ENCODE data around the gene TFB1M. TPM values are rescaled to one million over a fixed set of nuclear protein-coding genes. Genes with fewer than 3 reads are reported as not detected.
"Not testable (repeated sequence)": the region's sequence is repeated elsewhere in the genome, so short reads cannot be mapped to it uniquely, and the experiment has no call there.

The TFB1M gene
- total and polyA plus RNA-seq, 4 donors = 13.6 to 20.8 (median 18.7) TPM

DNA sequence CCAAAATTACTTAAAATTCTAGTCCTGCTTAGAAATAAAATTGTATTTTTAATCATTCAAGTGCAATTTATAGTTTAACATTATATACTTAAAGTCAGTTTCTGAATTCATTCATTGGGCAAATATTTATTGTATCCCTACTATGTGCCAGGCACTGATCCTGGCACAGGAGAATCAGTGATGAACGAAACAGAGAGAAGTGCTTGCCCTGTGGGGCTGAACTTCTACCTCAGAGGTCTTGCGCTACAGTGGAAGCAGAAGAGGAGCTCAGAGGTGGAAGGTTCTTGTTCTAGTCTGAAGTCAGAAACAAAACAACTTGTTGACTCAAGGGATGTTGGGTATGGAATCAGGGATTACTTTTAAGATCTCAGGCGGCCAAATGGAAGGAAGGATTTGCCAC lies 44.5 kb downstream of the TFB1M start:
- no peak overlapping the region for H3K4me3 ChIP-seq (ENCODE audit: low read depth, low read length)
- H3K4me1 ChIP-seq (ENCODE audit: control insufficient read depth, insufficient read depth, low read length) = peaks cover 6% of the 10 kb centered on the region
- WGBS (ENCODE audit: insufficient coverage) = 46% methylated on average over 2 of the region's 3 CpGs
- H3K9me3 ChIP-seq (ENCODE audit: control insufficient read depth, insufficient read depth, low read length) = no peaks in the 10 kb centered on the region
- H3K36me3 ChIP-seq (ENCODE audit: control insufficient read depth, insufficient read depth, low read length) = no peaks in the 10 kb centered on the region
- no peak overlapping the region for H3K27ac ChIP-seq (ENCODE audit: low read depth, low read length)
- DNase-seq (ENCODE audit: low read depth in 4 of 6, low spot score in 6 of 6) = no peak
- no peaks in the 10 kb centered on the region for H3K27me3 ChIP-seq (ENCODE audit: control insufficient read depth, insufficient read depth, low read length)

- H3K27ac ChIP-seq (ENCODE audit: low read depth, low read length); DNase-seq (ENCODE audit: low read depth in 4 of 6, low spot score in 6 of 6); H3K27me3 ChIP-seq (ENCODE audit: control insufficient read depth, insufficient read depth, low read length); H3K4me1 ChIP-seq (ENCODE audit: control insufficient read depth, insufficient read depth, low read length); H3K4me3 ChIP-seq (ENCODE audit: low read depth, low read length); H3K36me3 ChIP-seq (ENCODE audit: control insufficient read depth, insufficient read depth, low read length); H3K9me3 ChIP-seq (ENCODE audit: control insufficient read depth, insufficient read depth, low read length): not testable (repeated sequence)
- 89% methylated on average over 1 of the region's 5 CpGs for WGBS (ENCODE audit: insufficient coverage)
These were observed 46.0 kb downstream of the TFB1M start for GRCh38 chr6:155268088-155268867.

- WGBS (ENCODE audit: insufficient coverage) = 93% methylated on average over 1 of the region's 2 CpGs
- H3K27me3 ChIP-seq (ENCODE audit: control insufficient read depth, insufficient read depth, low read length) = no peaks in the 10 kb centered on the region
- peaks cover 3% of the 10 kb centered on the region for H3K4me1 ChIP-seq (ENCODE audit: control insufficient read depth, insufficient read depth, low read length)
- no peak for DNase-seq (ENCODE audit: low read depth in 4 of 6, low spot score in 6 of 6)
- H3K4me3 ChIP-seq (ENCODE audit: low read depth, low read length) = no peak overlapping the region
- H3K27ac ChIP-seq (ENCODE audit: low read depth, low read length) = no peak overlapping the region
- H3K36me3 ChIP-seq (ENCODE audit: control insufficient read depth, insufficient read depth, low read length) = no peaks in the 10 kb centered on the region
- no peaks in the 10 kb centered on the region for H3K9me3 ChIP-seq (ENCODE audit: control insufficient read depth, insufficient read depth, low read length)
These were observed 46.9 kb downstream of the TFB1M start for GRCh38 chr6:155267411-155267810.

- no peak overlapping the region for H3K4me3 ChIP-seq (ENCODE audit: low read depth, low read length)
- WGBS (ENCODE audit: insufficient coverage) = 100% methylated on average over 2 of the region's 4 CpGs
- H3K27me3 ChIP-seq (ENCODE audit: control insufficient read depth, insufficient read depth, low read length) = no peaks in the 10 kb centered on the region
- no peaks in the 10 kb centered on the region for H3K36me3 ChIP-seq (ENCODE audit: control insufficient read depth, insufficient read depth, low read length)
- H3K9me3 ChIP-seq (ENCODE audit: control insufficient read depth, insufficient read depth, low read length) = no peaks in the 10 kb centered on the region
- H3K27ac ChIP-seq (ENCODE audit: low read depth, low read length) = no peak overlapping the region
- H3K4me1 ChIP-seq (ENCODE audit: control insufficient read depth, insufficient read depth, low read length) = peaks cover 7% of the 10 kb centered on the region
- no peak for DNase-seq (ENCODE audit: low read depth in 4 of 6, low spot score in 6 of 6)
These were observed 48.3 kb downstream of the TFB1M start for GRCh38 chr6:155265843-155266535.

DNA sequence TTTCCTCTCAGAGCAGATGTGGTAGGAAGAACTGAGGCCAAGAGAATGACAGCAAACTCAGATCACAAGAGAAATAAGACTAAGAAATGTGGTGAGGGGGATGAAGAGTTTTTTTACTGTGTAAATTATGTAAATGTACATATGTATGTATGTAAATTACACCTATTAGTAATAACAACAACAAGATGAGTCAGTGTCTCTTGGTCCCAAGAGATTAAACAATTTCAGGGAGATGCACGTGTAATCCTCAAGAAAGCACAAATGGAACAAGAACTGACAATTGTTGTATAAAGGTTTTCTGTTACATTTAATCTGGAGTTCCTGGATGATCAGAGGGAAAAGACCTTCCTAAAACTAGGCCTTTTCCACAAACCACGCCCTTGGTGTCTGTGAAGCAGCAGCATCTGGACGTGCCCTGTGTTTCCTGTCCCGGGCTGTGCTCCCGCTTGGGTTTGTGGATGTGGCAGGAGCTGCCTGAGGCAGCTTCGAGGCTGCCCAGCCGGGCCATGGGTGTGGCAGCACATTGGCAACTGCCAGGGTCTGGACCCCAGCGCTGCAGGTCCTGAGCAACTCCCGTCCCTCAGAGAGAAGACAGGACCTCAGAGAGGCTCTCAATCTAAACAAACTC lies 49.5 kb downstream of the TFB1M start:
- H3K27ac ChIP-seq (ENCODE audit: low read depth, low read length) = no peak overlapping the region
- no peaks in the 10 kb centered on the region for H3K9me3 ChIP-seq (ENCODE audit: control insufficient read depth, insufficient read depth, low read length)
- no peaks in the 10 kb centered on the region for H3K36me3 ChIP-seq (ENCODE audit: control insufficient read depth, insufficient read depth, low read length)
- H3K4me3 ChIP-seq (ENCODE audit: low read depth, low read length) = no peak overlapping the region
- WGBS (ENCODE audit: insufficient coverage) = 90% methylated on average over 6 of the region's 9 CpGs
- peaks cover 4% of the 10 kb centered on the region for H3K4me1 ChIP-seq (ENCODE audit: control insufficient read depth, insufficient read depth, low read length)
- no peaks in the 10 kb centered on the region for H3K27me3 ChIP-seq (ENCODE audit: control insufficient read depth, insufficient read depth, low read length)
- no peak for DNase-seq (ENCODE audit: low read depth in 4 of 6, low spot score in 6 of 6)

DNA sequence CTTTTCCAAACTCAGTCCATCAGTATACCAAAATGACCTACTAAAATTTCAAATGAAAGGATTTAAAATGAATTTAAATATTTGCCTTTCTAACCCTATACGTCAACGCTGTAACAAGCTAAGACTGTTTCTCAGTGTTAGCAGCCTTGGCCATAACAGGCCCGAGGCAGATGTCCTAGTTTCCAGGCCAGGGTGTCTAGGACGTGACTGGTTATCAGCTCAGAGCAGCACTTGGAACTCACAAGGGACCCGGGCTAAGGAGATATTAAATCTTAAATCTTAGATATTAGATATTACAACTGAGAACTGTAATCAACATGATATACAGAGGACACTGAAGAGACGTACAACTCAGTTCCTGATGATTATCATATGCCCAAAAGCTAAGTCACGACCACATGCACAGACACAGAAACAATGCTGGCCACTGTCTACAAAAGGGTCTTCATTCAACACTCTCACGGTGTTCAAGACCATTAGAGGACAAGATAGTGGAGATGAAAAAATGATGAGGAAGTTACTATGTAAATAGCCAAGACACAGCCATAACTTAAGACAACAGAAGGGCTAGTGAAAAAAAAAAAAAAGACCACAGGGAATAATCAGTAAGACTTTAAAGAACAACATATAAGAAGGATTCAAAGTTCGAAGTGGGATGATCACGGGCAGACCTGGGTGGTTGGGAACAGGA lies 50.8 kb downstream of the TFB1M start, which contains the start of gene CLDN20:
TSS of gene CLDN20 (plus strand) at position 641 of the 691 bp plus-strand sequence. CDS start 11,707 bp downstream, outside the sequence.
- H3K4me1 ChIP-seq (ENCODE audit: control insufficient read depth, insufficient read depth, low read length) = peaks cover 15% of the 10 kb centered on the region
- H3K27me3 ChIP-seq (ENCODE audit: control insufficient read depth, insufficient read depth, low read length) = no peaks in the 10 kb centered on the region
- H3K9me3 ChIP-seq (ENCODE audit: control insufficient read depth, insufficient read depth, low read length) = no peaks in the 10 kb centered on the region
- H3K4me3 ChIP-seq (ENCODE audit: low read depth, low read length) = no peak within 1 kb of the TSS
- H3K36me3 ChIP-seq (ENCODE audit: control insufficient read depth, insufficient read depth, low read length) = peaks cover 7% of the 10 kb centered on the region
- DNase-seq (ENCODE audit: low read depth in 4 of 6, low spot score in 6 of 6) = peak in 1 of 6 donors; percentile 21
- WGBS (ENCODE audit: insufficient coverage) = 95% methylated on average over 2 of the region's 10 CpGs
- no peak within 1 kb of the TSS for H3K27ac ChIP-seq (ENCODE audit: low read depth, low read length)

- Histone ChIP-seq H3K27me3 (ENCODE audit: control insufficient read depth, insufficient read depth, low read length) (no peaks in the 10 kb centered on the region), H3K9me3 (ENCODE audit: control insufficient read depth, insufficient read depth, low read length) (no peaks in the 10 kb centered on the region), H3K27ac (ENCODE audit: low read depth, low read length) (no peak overlapping the region), H3K4me1 (ENCODE audit: control insufficient read depth, insufficient read depth, low read length) (peaks cover 15% of the 10 kb centered on the region), H3K4me3 (ENCODE audit: low read depth, low read length) (no peak overlapping the region), H3K36me3 (ENCODE audit: control insufficient read depth, insufficient read depth, low read length) (peaks cover 7% of the 10 kb centered on the region)
- no CpG with 5 or more reads among the region's 4 CpGs for WGBS (ENCODE audit: insufficient coverage)
- no peak for DNase-seq (ENCODE audit: low read depth in 4 of 6, low spot score in 6 of 6)
These were observed 51.6 kb downstream of the TFB1M start for GRCh38 chr6:155262655-155263054.

- H3K4me1 ChIP-seq (ENCODE audit: control insufficient read depth, insufficient read depth, low read length) = peaks cover 15% of the 10 kb centered on the region
- H3K4me3 ChIP-seq (ENCODE audit: low read depth, low read length) = no peak overlapping the region
- H3K27ac ChIP-seq (ENCODE audit: low read depth, low read length) = no peak overlapping the region
- H3K36me3 ChIP-seq (ENCODE audit: control insufficient read depth, insufficient read depth, low read length) = peaks cover 13% of the 10 kb centered on the region
- H3K9me3 ChIP-seq (ENCODE audit: control insufficient read depth, insufficient read depth, low read length) = no peaks in the 10 kb centered on the region
- no peaks in the 10 kb centered on the region for H3K27me3 ChIP-seq (ENCODE audit: control insufficient read depth, insufficient read depth, low read length)
- 73% methylated on average over 2 of the region's 11 CpGs for WGBS (ENCODE audit: insufficient coverage)
- no peak for DNase-seq (ENCODE audit: low read depth in 4 of 6, low spot score in 6 of 6)
These were observed 53.0 kb downstream of the TFB1M start for GRCh38 chr6:155261111-155261900.

DNA sequence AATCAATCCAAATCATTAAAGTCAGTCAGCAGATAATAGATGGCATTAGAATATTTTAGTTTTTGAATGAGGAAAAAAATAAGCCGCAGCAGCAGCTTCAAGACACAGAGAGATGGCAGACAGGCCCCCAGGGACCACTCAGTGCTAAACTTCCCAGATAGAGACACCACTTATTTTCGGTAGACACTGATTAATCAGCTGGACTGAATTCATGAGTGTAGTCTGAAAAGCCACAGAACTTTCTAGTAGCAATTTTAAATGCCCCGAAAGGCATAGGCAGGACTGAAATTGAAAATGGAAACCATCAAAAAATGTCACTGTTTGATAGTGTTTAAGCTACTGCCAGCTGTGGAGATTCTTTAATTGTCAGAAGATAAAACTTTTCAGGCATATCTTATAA lies 53.6 kb downstream of the TFB1M start:
- Histone ChIP-seq H3K9me3 (ENCODE audit: control insufficient read depth, insufficient read depth, low read length) (no peaks in the 10 kb centered on the region), H3K4me3 (ENCODE audit: low read depth, low read length) (no peak overlapping the region), H3K4me1 (ENCODE audit: control insufficient read depth, insufficient read depth, low read length) (peaks cover 15% of the 10 kb centered on the region), H3K36me3 (ENCODE audit: control insufficient read depth, insufficient read depth, low read length) (peaks cover 14% of the 10 kb centered on the region), H3K27me3 (ENCODE audit: control insufficient read depth, insufficient read depth, low read length) (no peaks in the 10 kb centered on the region), H3K27ac (ENCODE audit: low read depth, low read length) (no peak overlapping the region)
- WGBS (ENCODE audit: insufficient coverage) = 0% methylated on average over 1 of the region's 3 CpGs
- peak in 1 of 6 donors; percentile 55 for DNase-seq (ENCODE audit: low read depth in 4 of 6, low spot score in 6 of 6)

Data from spinal cord (tissue), 10 donors.